ENCODE measurements around the gene TTC29. TPM values are rescaled to one million over a fixed set of nuclear protein-coding genes. Genes with fewer than 3 reads are reported as not detected.
"Not testable (repeated sequence)": the region's sequence is repeated elsewhere in the genome, so short reads cannot be mapped to it uniquely, and the experiment has no call there.

TTC29 gene
- total RNA-seq, 2 donors from 2014 or later: 0.22 TPM; not detected in 1

- Histone ChIP-seq H3K4me3 (no peak overlapping the region), H3K27me3 (no peaks in the 10 kb centered on the region), H3K9me3 (no peaks in the 10 kb centered on the region), H3K4me1 (no peaks in the 10 kb centered on the region), H3K27ac (no peak overlapping the region), H3K36me3 (no peaks in the 10 kb centered on the region)
- DNase-seq (ENCODE audit: low spot score): no peak
- TF ChIP-seq CTCF (IDR thresholded peaks at IDR 0.05): no peak
Observed at GRCh38 chr4:146840731-146841130, 104.9 kb downstream of the TTC29 start.

GRCh38 chr4:146835096-146835495, 110.6 kb downstream of the TTC29 start:
- no peaks in the 10 kb centered on the region for H3K4me1 ChIP-seq
- H3K27ac ChIP-seq: no peak overlapping the region
- no peaks in the 10 kb centered on the region for H3K9me3 ChIP-seq
- DNase-seq (ENCODE audit: low spot score): no peak
- TF ChIP-seq CTCF (IDR thresholded peaks at IDR 0.05): no peak
- H3K27me3 ChIP-seq: no peaks in the 10 kb centered on the region
- no peak overlapping the region for H3K4me3 ChIP-seq
- no peaks in the 10 kb centered on the region for H3K36me3 ChIP-seq

- no peak overlapping the region for H3K4me3 ChIP-seq
- no peaks in the 10 kb centered on the region for H3K27me3 ChIP-seq
- H3K27ac ChIP-seq: no peak overlapping the region
- no peak for TF ChIP-seq CTCF (IDR thresholded peaks at IDR 0.05)
- DNase-seq (ENCODE audit: low spot score): no peak
- H3K36me3 ChIP-seq: no peaks in the 10 kb centered on the region
- no peaks in the 10 kb centered on the region for H3K9me3 ChIP-seq
- no peaks in the 10 kb centered on the region for H3K4me1 ChIP-seq
Observed at GRCh38 chr4:146834263-146835034, 111.2 kb downstream of the TTC29 start.

- no peak for TF ChIP-seq CTCF (IDR thresholded peaks at IDR 0.05)
- H3K9me3 ChIP-seq: no peaks in the 10 kb centered on the region
- DNase-seq (ENCODE audit: low spot score): no peak
- H3K27ac ChIP-seq: no peak overlapping the region
- H3K4me1 ChIP-seq: no peaks in the 10 kb centered on the region
- H3K27me3 ChIP-seq: no peaks in the 10 kb centered on the region
- no peak overlapping the region for H3K4me3 ChIP-seq
- H3K36me3 ChIP-seq: no peaks in the 10 kb centered on the region
Observed at GRCh38 chr4:146833530-146833929, 112.1 kb downstream of the TTC29 start.

GRCh38 chr4:146822980-146823379, 122.7 kb downstream of the TTC29 start:
- H3K27ac ChIP-seq; H3K36me3 ChIP-seq; H3K4me3 ChIP-seq; H3K4me1 ChIP-seq; H3K27me3 ChIP-seq; H3K9me3 ChIP-seq; DNase-seq (ENCODE audit: low spot score): not testable (repeated sequence)

GRCh38 chr4:146814750-146815149, 130.9 kb downstream of the TTC29 start:
- Histone ChIP-seq H3K27ac (no peak overlapping the region), H3K27me3 (no peaks in the 10 kb centered on the region), H3K4me3 (no peak overlapping the region), H3K9me3 (no peaks in the 10 kb centered on the region), H3K4me1 (no peaks in the 10 kb centered on the region), H3K36me3 (no peaks in the 10 kb centered on the region)
- no peak for TF ChIP-seq CTCF (IDR thresholded peaks at IDR 0.05)
- no peak for DNase-seq (ENCODE audit: low spot score)
